Measurements from ENCODE around the gene MAN2B1. TPM values are rescaled to one million over a fixed set of nuclear protein-coding genes. Genes with fewer than 3 reads are reported as not detected.

Gene MAN2B1
- 41.3 and 47.9 TPM in 2 replicates for total RNA-seq

GRCh38 chr19:12666265-12667048 is at the start of gene MAN2B1, which contains the start of gene WDR83:
Gene MAN2B1 (minus strand): TSS chr19:12666742. CDS start chr19:12666701, 41 bp downstream.
Gene WDR83 (plus strand): TSS chr19:12666807. CDS start chr19:12669791, 2,984 bp downstream.

GRCh38 chr19:12696366-12697335 is 30.1 kb upstream of the MAN2B1 start, which contains the start of gene FBXW9:
Gene FBXW9 (minus strand): TSS chr19:12696631. CDS start chr19:12696581, 50 bp downstream.

GRCh38 chr19:12687496-12688196 is 21.1 kb upstream of the MAN2B1 start, which contains the start of gene GNG14:
Gene GNG14 (plus strand): TSS chr19:12687998. CDS start chr19:12688049, 51 bp downstream.

GRCh38 chr19:12681074-12681987 is 14.8 kb upstream of the MAN2B1 start, which contains the start of gene DHPS:
Gene DHPS (minus strand): TSS chr19:12681880. CDS start chr19:12681766, 114 bp downstream.

GRCh38 chr19:12610540-12611360 is 55.8 kb downstream of the MAN2B1 start, which contains the start of the genes ZNF490 and ZNF791:
Gene ZNF490 (minus strand): TSS chr19:12610813. CDS start chr19:12610680, 133 bp downstream.
Gene ZNF791 (plus strand): TSS chr19:12610920. CDS start chr19:12611080, 160 bp downstream.

Other genes with a start within 250 kb of the MAN2B1 start
- 1.8 and 3.8 TPM in 2 replicates for gene ZNF443, start 225.7 kb downstream of the MAN2B1 start, total RNA-seq
- gene ZNF709, start 181.9 kb downstream of the MAN2B1 start, total RNA-seq: 2.9 and 4.8 TPM in 2 replicates
- gene ZNF564, start 115.3 kb downstream of the MAN2B1 start, total RNA-seq: 7.5 and 8.9 TPM in 2 replicates
- gene ZNF490, start 55.9 kb downstream of the MAN2B1 start, total RNA-seq: 11.6 and 12.3 TPM in 2 replicates
- gene ZNF791, start 55.8 kb downstream of the MAN2B1 start, total RNA-seq: 14.0 and 16.8 TPM in 2 replicates
- 10.2 and 10.7 TPM in 2 replicates for gene WDR83, start 65 bp upstream of the MAN2B1 start, total RNA-seq
- gene DHPS, start 15.1 kb upstream of the MAN2B1 start, total RNA-seq: 43.8 and 51.4 TPM in 2 replicates
- gene GNG14, start 21.3 kb upstream of the MAN2B1 start, total RNA-seq: not detected in 2 replicates
- gene FBXW9, start 29.9 kb upstream of the MAN2B1 start, total RNA-seq: 4.6 and 4.8 TPM in 2 replicates
- 35.6 and 65.1 TPM in 2 replicates for gene TNPO2, start 57.2 kb upstream of the MAN2B1 start, total RNA-seq
- 82.2 and 89.1 TPM in 2 replicates for gene TRIR, start 67.9 kb upstream of the MAN2B1 start, total RNA-seq
- 51.1 and 61.2 TPM in 2 replicates for gene GET3, start 70.8 kb upstream of the MAN2B1 start, total RNA-seq
- not detected in 2 replicates for gene BEST2, start 85.0 kb upstream of the MAN2B1 start, total RNA-seq
- 12.5 and 19.4 TPM in 2 replicates for gene HOOK2, start 108.8 kb upstream of the MAN2B1 start, total RNA-seq
- gene JUNB, start 124.7 kb upstream of the MAN2B1 start, total RNA-seq: 60.2 and 68.0 TPM in 2 replicates
- gene PRDX2, start 135.1 kb upstream of the MAN2B1 start, total RNA-seq: 184 and 256 TPM in 2 replicates
- gene THSD8, start 135.3 kb upstream of the MAN2B1 start, total RNA-seq: not detected in 2 replicates
- gene RNASEH2A, start 139.8 kb upstream of the MAN2B1 start, total RNA-seq: 7.1 and 23.5 TPM in 2 replicates
- gene RTBDN, start 167.8 kb upstream of the MAN2B1 start, total RNA-seq: not detected in 2 replicates
- gene MAST1, start 171.8 kb upstream of the MAN2B1 start, total RNA-seq: 0.28 TPM in 1 of 2 replicates, not detected in the other
- 22.2 and 48.1 TPM in 2 replicates for gene DNASE2, start 214.7 kb upstream of the MAN2B1 start, total RNA-seq
- gene KLF1, start 220.5 kb upstream of the MAN2B1 start, total RNA-seq: not detected in 2 replicates
- 23.7 and 43.4 TPM in 2 replicates for gene GCDH, start 224.4 kb upstream of the MAN2B1 start, total RNA-seq

All from smooth muscle cell of the umbilical artery (primary cell).